GM12878 (cell line): ENCODE results near the gene MRPL55. TPM values are rescaled to one million over a fixed set of nuclear protein-coding genes. Genes with fewer than 3 reads are reported as not detected.
A peak's percentile ranks its signal among the peaks of the same experiment; 100 is the strongest.

Experiments used
- ATAC-seq: fragments of 200-7000 bp; cut with Tn5 transposase; 3 replicates; pipeline ENCODE4 v1.9.1; 2020; ENCODE audit warnings: mild to moderate bottlenecking, moderate library complexity
- BruUV-seq: library from RNA; stranded (reverse); fragments of 400-500 nt; replicated peaks from 2 replicates; lab custom pipeline; 2021; lab: Mats Ljungman, UMichigan
- CTCF ChIA-PET: fragments of 300-600 bp; sonication (Branson Sonifier 250); formaldehyde crosslinking; extraction: SDS; loops from one replicate; lab custom pipeline; 2021; ENCODE audit warnings: inconsistent platforms; lab: Yijun Ruan, JAX
- POLR2A ChIA-PET: fragments of 350-600 bp; formaldehyde crosslinking; extraction: SDS; loops from one replicate; lab custom pipeline; 2021; ENCODE audit warnings: inconsistent platforms; lab: Charles Lee
- RAD21 ChIA-PET: fragments of 300-600 bp; sonication (Branson Sonifier 250); formaldehyde crosslinking; loops from one replicate; lab custom pipeline; 2023; ENCODE audit warnings: antibody characterized with exemption; ENCODE audit not compliant: unreplicated experiment; lab: Charles Lee
- SMC1A ChIA-PET: fragments of 300-600 bp; sonication (Branson Sonifier 250); formaldehyde crosslinking; loops from one replicate; lab custom pipeline; 2023; ENCODE audit not compliant: unreplicated experiment, uncharacterized antibody; lab: Charles Lee
- DNase-seq: peaks from one replicate; pipeline ENCODE4 v3.0.0-alpha.2; 2011; ENCODE audit warnings: low read depth, low spot score
- FAIRE-seq: peaks from 3 replicates; lab custom pipeline; 2011; peaks lifted over from hg19 to GRCh38; lab: Jason Lieb, UNC
- H2AFZ ChIP-seq: 2 replicates; pipeline ENCODE4 v1.6.0; 2011; ENCODE audit warnings: low read depth, low read length, control low read depth; ENCODE audit not compliant: control insufficient read depth
- H3K27ac ChIP-seq: 2 replicates; pipeline ENCODE4 v1.5.1; 2011; ENCODE audit warnings: control low read depth; ENCODE audit not compliant: control insufficient read depth, insufficient read depth
- H3K27me3 ChIP-seq, 2 experiments: replicated peaks in 1 of 2; 2 replicates each; pipeline versions ENCODE4 v1.6.0 to v1.6.1; 2011; ENCODE audit warnings: low read length in 1 of 2; ENCODE audit not compliant: control insufficient read depth in 2 of 2, insufficient read depth in 2 of 2
- H3K36me3 ChIP-seq, 2 experiments: 2 replicates each; pipeline ENCODE4 v1.5.1; 2011; ENCODE audit warnings: low read length in 1 of 2; ENCODE audit not compliant: control insufficient read depth in 2 of 2, insufficient read depth in 2 of 2
- H3K4me1 ChIP-seq: 2 replicates; pipeline ENCODE4 v1.6.1; 2011; ENCODE audit warnings: mild to moderate bottlenecking, low read length, moderate library complexity, mixed read lengths; ENCODE audit not compliant: control insufficient read depth, insufficient read depth
- H3K4me2 ChIP-seq: 2 replicates; pipeline ENCODE4 v1.6.0; 2011; ENCODE audit warnings: control low read depth; ENCODE audit not compliant: control insufficient read depth, insufficient read depth
- H3K4me3 ChIP-seq: fragments of 200-600 bp; sonication (generic); 2 replicates; pipeline ENCODE4 v1.5.1; 2016
- H3K79me2 ChIP-seq: 2 replicates; pipeline ENCODE4 v1.6.0; 2011; ENCODE audit warnings: low read length; ENCODE audit not compliant: control insufficient read depth, insufficient read depth
- H3K9ac ChIP-seq: 2 replicates; pipeline ENCODE4 v1.8.0; 2011; ENCODE audit warnings: low read length, control low read depth, mixed read lengths; ENCODE audit not compliant: control insufficient read depth, insufficient read depth
- H3K9me3 ChIP-seq: replicated peaks from 3 replicates; pipeline ENCODE4 v1.5.1; 2011; ENCODE audit warnings: mild to moderate bottlenecking, low read length; ENCODE audit not compliant: control insufficient read depth, insufficient read depth
- H4K20me1 ChIP-seq: 2 replicates; pipeline ENCODE4 v1.6.0; 2011; ENCODE audit not compliant: control insufficient read depth, insufficient read depth
- ATF2 ChIP-seq: IDR thresholded peaks from 2 replicates; pipeline ENCODE4 v1.6.1; 2012; ENCODE audit warnings: low read length, inconsistent platforms
- CEBPB ChIP-seq, 2 experiments: fragments of 150-350 bp in 1 of 2; IDR thresholded peaks; 2 replicates each; pipeline ENCODE4 v1.6.1; 2012 to 2014; ENCODE audit warnings: low read depth in 2 of 2, low read length in 2 of 2, borderline replicate concordance in 1 of 2, inconsistent platforms in 1 of 2
- EED ChIP-seq: sonication (generic); IDR thresholded peaks from 2 replicates; pipeline ENCODE4 v1.6.1; 2016; ENCODE audit warnings: antibody characterized with exemption, low read depth
- HCFC1 ChIP-seq: fragments of 150-350 bp; IDR thresholded peaks from 2 replicates; pipeline ENCODE4 v1.6.1; 2014; ENCODE audit warnings: low read length
- LARP7 ChIP-seq: fragments of 450-650 bp; IDR thresholded peaks from 2 replicates; pipeline ENCODE4 v1.6.1; 2017; ENCODE audit warnings: mild to moderate bottlenecking
- MTA3 ChIP-seq: IDR thresholded peaks from 2 replicates; pipeline ENCODE4 v1.6.1; 2012; ENCODE audit warnings: low read length, inconsistent platforms, borderline replicate concordance
- NR2C1 ChIP-seq: fragments of 450-650 bp; IDR thresholded peaks from 2 replicates; pipeline ENCODE4 v1.6.1; 2017; ENCODE audit warnings: antibody characterized with exemption, mild to moderate bottlenecking, moderate library complexity
- NR2C2 ChIP-seq: IDR thresholded peaks from 2 replicates; pipeline ENCODE4 v1.6.1; 2011; ENCODE audit warnings: borderline replicate concordance, low read depth; ENCODE audit not compliant: control insufficient read depth, insufficient read length
- RBBP5 ChIP-seq: fragments of 200-600 bp; sonication (generic); conservative IDR thresholded peaks from 2 replicates; pipeline ENCODE4 v1.6.1; 2016
- SIN3A ChIP-seq: IDR thresholded peaks from 2 replicates; pipeline ENCODE4 v1.6.1; 2012; ENCODE audit warnings: low read depth, low read length, improper control_type of control experiment
- SMARCA5 ChIP-seq: fragments of 450-650 bp; IDR thresholded peaks from 2 replicates; pipeline ENCODE4 v1.6.1; 2017; ENCODE audit warnings: mild to moderate bottlenecking
- SP1 ChIP-seq: IDR thresholded peaks from one replicate; pipeline ENCODE4 v1.6.1; 2011; ENCODE audit warnings: low read depth, low read length
- STAT3 ChIP-seq: IDR thresholded peaks from 2 replicates; pipeline ENCODE4 v1.6.1; 2011; ENCODE audit warnings: low read depth, low read length, improper control_type of control experiment
- TCF12 ChIP-seq: IDR thresholded peaks from 2 replicates; pipeline ENCODE4 v1.6.1; 2011; ENCODE audit warnings: low read depth, mild to moderate bottlenecking, low read length
- WRNIP1 ChIP-seq: IDR thresholded peaks from 2 replicates; pipeline ENCODE4 v1.6.1; 2011; ENCODE audit warnings: low read depth, low read length, improper control_type of control experiment, borderline replicate concordance
- WGBS: methylation state at CpG from one replicate; pipeline ENCODE4 v1.1.6; 2016; ENCODE audit warnings: low lambda C conversion rate; ENCODE audit not compliant: insufficient replicate concordance, insufficient coverage; ENCODE audit errors: missing lambda C conversion rate; 5-methylcytosine and 5-hydroxymethylcytosine counted together
- in situ Hi-C: fragments of 300-500 bp; cut with MboI; formaldehyde crosslinking; loops from 9 replicates; pipeline ENCODE4 v1.14.3; 2018; ENCODE audit warnings: mixed read lengths
- intact Hi-C: fragments of 100-400 bp; cut with micrococcal nuclease; formaldehyde crosslinking; loops from one replicate; pipeline ENCODE4 v1.14.2; 2022; ENCODE audit not compliant: unreplicated experiment
- polyA plus RNA-seq, 11 experiments: library from polyadenylated mRNA; depleted of rRNA in 4 of 11; unstranded in 6 of 11; stranded (reverse) in 5 of 11; fragments of >200 nt; fragmentation: Nextera tagmentation in 4 of 11; fragmentation: Illumina TruSeq in 1 of 11; extraction: Ambion mirVana in 4 of 11; extraction: Trizol in 1 of 11; gene quantifications; 1 replicate in 1 of 11; 2 replicates in 10 of 11; pipeline versions ENCODE4 v1.2.1 to v1.2.3, GENCODE V29; 2011 to 2016; ENCODE audit warnings: inconsistent platforms in 2 of 11, missing spikeins in 2 of 11, low read depth in 1 of 11
- total RNA-seq, 4 experiments: library from RNA; depleted of rRNA in 3 of 4; stranded (reverse); fragments of >200 nt in 3 of 4; fragmentation: Illumina TruSeq in 1 of 4; extraction: Trizol in 1 of 4; gene quantifications; 2 replicates each; pipeline versions ENCODE4 v1.2.1 to v1.2.3, GENCODE V29; 2013 to 2021

MRPL55 gene
- total and polyA plus RNA-seq, 10 of the 15 experiments (the other 5 are each of a cell fraction or from before 2014, with no cell fraction given), result 15.1 to 143 (median 55.8) TPM

GRCh38 chr1:228084797-228085196 is 24.3 kb downstream of the MRPL55 start:
- ChIA-PET RAD21 (interaction anchor here (1.0 to 1.1 kb wide), 2 partner anchors 15 to 17 kb away, joined by 3 read pairs; no protein-coding TSS in a partner anchor), POLR2A (interaction anchor here (1.6 to 1.7 kb wide), 2 partner anchors 14 to 22 kb away, joined by 4 to 5 read pairs; no protein-coding TSS in a partner anchor), CTCF (interaction anchor here (0.9 to 2.7 kb wide), 5 partner anchors 17 to 85 kb away, joined by 3 to 14 read pairs (median 5); partner anchors contain the start of gene IBA57), SMC1A (interaction anchor here (1.0 to 1.2 kb wide), 2 partner anchors 8 to 85 kb away, joined by 3 to 4 read pairs; no protein-coding TSS in a partner anchor)
- WGBS, result 47% methylated on average over 5 of the region's 5 CpGs
- Histone ChIP-seq H2AFZ (no peak overlapping the region), H3K79me2 (peaks cover 98% of the 10 kb centered on the region), H3K36me3 (peaks cover under 1 to 4% of the 10 kb centered on the region in 2 experiments; a peak in 3 of 4 replicates), H3K9ac (peak overlapping the region; percentile 99), H3K4me1 (peaks cover 55% of the 10 kb centered on the region), H3K27ac (no peak overlapping the region), H3K4me3 (peak overlapping the region; percentile 94), H3K9me3 (no peaks in the 10 kb centered on the region), H3K4me2 (peak overlapping the region; percentile 94), H4K20me1 (peaks cover 48% of the 10 kb centered on the region), H3K27me3 (no peaks in the 10 kb centered on the region)
- intact Hi-C loops, result loop anchor here (2.0 kb wide), 1 partner anchor 18 kb away; the partner anchor contains the start of gene C1orf35
- no peak for DNase-seq
- no peak for TF ChIP-seq HCFC1
- TF ChIP-seq TCF12, result no peak
- peak; percentile 43; the same call in 1 of the 2 replicates for TF ChIP-seq NR2C1
- 0 out of 2 replicates have a peak, but pooled peaks have one; percentile 29 for TF ChIP-seq SIN3A
- no TSS peak for BruUV-seq
- ATAC-seq, result no peak
- no peak for FAIRE-seq
- in situ Hi-C loops, result no loop called here

GRCh38 chr1:228084325-228084724 is 24.8 kb downstream of the MRPL55 start:
- no peak overlapping the region for H2AFZ ChIP-seq
- H3K4me1 ChIP-seq, result peaks cover 51% of the 10 kb centered on the region
- H3K27ac ChIP-seq, result peak overlapping the region; percentile 96
- in situ Hi-C loops (no loop called here), intact Hi-C loops (loop anchor here (2.0 kb wide), 1 partner anchor 18 kb away; the partner anchor contains the start of gene C1orf35)
- DNase-seq (no peak), FAIRE-seq (peak; percentile 81), ATAC-seq (peak; percentile 11)
- 0% methylated on average over 3 of the region's 3 CpGs for WGBS
- BruUV-seq, result no TSS peak
- H3K4me3 ChIP-seq, result peak overlapping the region; percentile 94
- POLR2A ChIA-PET, result interaction anchor here (1.6 to 1.7 kb wide), 2 partner anchors 15 to 22 kb away, joined by 4 to 5 read pairs; no protein-coding TSS in a partner anchor
- peaks cover 46% of the 10 kb centered on the region for H4K20me1 ChIP-seq
- peaks cover 97% of the 10 kb centered on the region for H3K79me2 ChIP-seq
- CTCF ChIA-PET, result interaction anchor here (0.9 to 2.7 kb wide), 5 partner anchors 18 to 85 kb away, joined by 3 to 14 read pairs (median 5); partner anchors contain the start of gene IBA57
- H3K9ac ChIP-seq, result peak overlapping the region; percentile 99
- RAD21 ChIA-PET, result interaction anchor here (1.1 kb wide), 1 partner anchor 16 kb away, joined by 3 read pairs; no protein-coding TSS in a partner anchor
- H3K27me3 ChIP-seq, result no peaks in the 10 kb centered on the region
- H3K36me3 ChIP-seq, result peaks cover 0 to 4% of the 10 kb centered on the region in 2 experiments; a peak in 3 of 4 replicates
- H3K4me2 ChIP-seq, result peak overlapping the region; percentile 94
- H3K9me3 ChIP-seq, result no peaks in the 10 kb centered on the region
- SMC1A ChIA-PET, result interaction anchor here (1.0 to 1.2 kb wide), 2 partner anchors 8 to 85 kb away, joined by 3 to 4 read pairs; no protein-coding TSS in a partner anchor
- TF ChIP-seq ATF2, result no peak
- no peak for TF ChIP-seq EED
- 0 out of 2 replicates have a peak, but pooled peaks have one; percentile 5 for TF ChIP-seq SMARCA5
- TF ChIP-seq SP1, result no peak
- TF ChIP-seq RBBP5, result no peak
- TF ChIP-seq MTA3, result no peak
- TF ChIP-seq NR2C2, result no peak
- 0 out of 2 replicates have a peak, but pooled peaks have one; percentile 77 for TF ChIP-seq WRNIP1
- TF ChIP-seq STAT3, result no peak
- peak in 1 of 2 experiments; percentile 9; a peak in 1 of 4 replicates for TF ChIP-seq CEBPB (IDR thresholded peaks at IDR 0.05; ENCODE audit: borderline replicate concordance in 1 of 2, low read depth in 2 of 2, low read length in 2 of 2)
- TF ChIP-seq LARP7, result no peak
